GM12892 (cell line): ENCODE data around the gene AKAP13.

Experiments used
- POLR2A ChIP-seq: IDR thresholded peaks from 2 replicates; pipeline ENCODE4 v1.6.1; 2011; ENCODE audit warnings: low read depth, low read length, control low read depth
- TAF1 ChIP-seq: IDR thresholded peaks from 2 replicates; pipeline ENCODE4 v1.6.1; 2011; ENCODE audit warnings: low read depth, mild to moderate bottlenecking, control low read depth, low read length, borderline replicate concordance

GRCh38 chr15:85762756-85763127, 382.3 kb downstream of the AKAP13 start:
- TF ChIP-seq POLR2A, result no peak
- no peak for TF ChIP-seq TAF1
